ENCODE data around the gene RNF181. TPM values are rescaled to one million over a fixed set of nuclear protein-coding genes. Genes with fewer than 3 reads are reported as not detected.

The RNF181 gene, protein sequence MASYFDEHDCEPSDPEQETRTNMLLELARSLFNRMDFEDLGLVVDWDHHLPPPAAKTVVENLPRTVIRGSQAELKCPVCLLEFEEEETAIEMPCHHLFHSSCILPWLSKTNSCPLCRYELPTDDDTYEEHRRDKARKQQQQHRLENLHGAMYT
- total RNA-seq (2022; extraction: Qiagen RNA extraction; ENCODE audit: low read depth): 182 to 196 TPM (median 191 TPM) in 5 replicates

DNA sequence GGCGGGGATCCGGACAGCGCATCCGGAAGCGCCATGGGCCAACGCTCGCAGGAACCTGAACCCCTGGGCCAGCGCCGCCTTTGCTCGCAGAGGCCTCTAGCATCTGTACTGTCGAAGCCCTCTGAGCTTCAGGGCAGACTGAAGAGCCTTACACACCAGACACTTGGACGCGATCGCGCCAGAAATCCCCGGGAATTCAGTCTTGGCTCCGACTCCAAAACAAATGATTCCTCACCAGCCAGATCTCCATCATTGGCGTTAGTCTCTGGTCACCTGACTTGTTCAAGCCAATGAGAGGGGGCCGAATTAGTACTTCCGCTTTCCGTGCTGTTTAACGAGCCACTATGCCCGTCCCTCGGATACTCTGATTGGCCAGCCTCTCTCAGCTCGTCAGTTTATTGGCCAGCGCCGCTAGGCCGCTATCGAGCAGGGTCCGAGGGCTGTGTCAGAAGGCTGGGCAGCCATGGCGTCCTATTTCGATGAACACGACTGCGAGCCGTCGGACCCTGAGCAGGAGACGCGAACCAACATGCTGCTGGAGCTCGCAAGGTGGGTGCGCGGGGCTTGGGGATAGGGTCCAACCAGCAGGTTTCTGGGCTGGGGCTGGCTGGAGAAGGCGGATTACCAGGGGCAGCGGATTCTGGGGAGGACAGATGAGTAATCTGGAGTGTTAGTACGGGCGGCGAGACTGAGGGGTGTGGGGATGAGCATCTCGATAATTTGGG is at the start of gene RNF181:
RNF181 (plus strand) TSS at position 445 of the 725 bp plus-strand sequence; CDS start at position 464, 19 bp downstream.

DNA sequence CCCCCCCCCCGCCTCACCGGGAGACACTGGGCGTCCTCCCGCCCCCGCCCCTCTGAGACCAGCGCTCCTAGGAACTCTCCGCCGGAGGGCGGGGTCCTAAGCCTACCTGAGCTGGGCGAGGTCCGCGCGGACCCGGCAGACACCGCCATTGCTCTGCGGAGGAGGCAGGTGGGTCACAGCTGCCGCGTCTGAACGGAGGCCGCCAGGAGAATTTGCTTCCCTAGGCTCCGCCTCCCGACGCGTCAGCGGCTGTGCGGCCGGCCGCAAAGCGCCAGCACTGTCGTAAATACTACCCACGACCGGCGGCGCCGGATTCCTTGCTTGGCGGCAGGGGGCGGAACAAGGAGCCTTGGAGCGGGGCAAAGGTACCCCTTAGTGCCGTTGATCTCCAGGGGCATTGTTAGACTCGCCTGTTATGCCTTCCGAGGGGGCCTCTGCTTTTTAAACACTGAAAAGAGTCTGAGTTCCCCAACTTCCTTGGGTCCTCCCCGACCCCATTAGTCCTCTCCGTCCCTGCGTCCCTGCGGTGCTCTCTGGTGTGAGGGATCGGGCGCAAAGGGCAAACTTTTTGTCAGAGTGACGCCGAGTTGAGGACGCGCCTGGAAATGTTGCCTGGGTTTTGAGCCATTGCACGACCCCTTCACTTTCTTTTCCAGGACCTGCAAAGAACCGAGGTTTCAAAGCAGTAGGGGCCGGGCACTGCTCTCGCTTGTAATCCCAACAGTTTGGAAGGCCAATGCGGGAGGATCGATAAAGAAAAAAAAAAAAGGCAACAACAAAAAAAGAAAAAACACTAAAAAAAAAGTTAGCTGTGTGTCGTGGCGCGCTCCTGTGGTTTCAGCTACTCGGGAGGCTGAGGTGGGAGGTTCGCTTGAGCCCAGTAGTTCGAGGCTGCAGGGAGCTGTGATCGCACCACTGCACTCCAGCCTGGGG is 34.0 kb upstream of the RNF181 start, which contains the start of gene GGCX:
GGCX (minus strand) TSS at position 214 of the 933 bp plus-strand sequence; CDS start at position 149, 65 bp downstream.

DNA sequence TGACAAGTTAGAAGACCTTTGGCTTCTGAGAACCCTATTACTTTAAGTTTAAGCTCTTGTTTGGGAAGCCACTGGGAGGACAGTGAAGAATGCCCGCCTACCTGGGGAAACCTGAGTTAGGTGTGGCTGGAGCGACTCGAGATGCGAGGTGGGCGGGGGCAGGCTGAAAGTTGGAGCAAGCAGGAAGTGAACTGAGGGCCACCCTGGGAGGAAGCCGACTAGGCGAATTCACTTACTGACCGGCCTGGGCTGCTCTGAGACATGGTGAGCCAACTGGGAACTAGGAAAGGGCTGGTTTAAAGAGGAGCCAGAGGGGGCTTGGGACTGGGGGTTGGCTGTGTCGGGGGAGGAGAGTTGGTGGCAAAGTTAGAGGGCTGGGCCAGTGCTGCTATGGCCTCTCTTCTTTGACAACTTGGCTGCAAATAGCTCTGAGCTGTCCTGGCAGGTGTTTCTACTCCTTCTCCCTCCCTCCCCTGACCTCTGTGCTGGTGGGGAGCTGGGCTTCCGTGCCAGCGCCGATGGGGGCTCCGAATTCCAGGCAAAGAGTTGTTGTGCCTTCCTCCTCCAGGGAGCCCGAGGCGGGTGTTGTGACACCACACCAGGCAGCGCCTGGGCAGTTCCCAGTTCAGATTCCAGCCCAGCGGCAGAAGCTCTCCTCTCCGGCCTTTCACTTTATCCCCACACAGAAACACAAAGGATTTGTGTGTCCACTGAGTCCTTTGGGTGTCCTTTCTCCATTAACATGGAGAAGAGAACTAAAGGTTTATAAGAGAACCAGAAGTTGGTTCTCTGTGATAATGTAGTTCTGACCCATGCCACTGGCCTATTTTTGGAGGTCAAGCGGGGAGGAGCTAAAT is 17.9 kb upstream of the RNF181 start, which contains the start of gene VAMP8:
VAMP8 (plus strand) TSS at position 201 of the 857 bp plus-strand sequence; CDS start at position 262, 61 bp downstream.

DNA sequence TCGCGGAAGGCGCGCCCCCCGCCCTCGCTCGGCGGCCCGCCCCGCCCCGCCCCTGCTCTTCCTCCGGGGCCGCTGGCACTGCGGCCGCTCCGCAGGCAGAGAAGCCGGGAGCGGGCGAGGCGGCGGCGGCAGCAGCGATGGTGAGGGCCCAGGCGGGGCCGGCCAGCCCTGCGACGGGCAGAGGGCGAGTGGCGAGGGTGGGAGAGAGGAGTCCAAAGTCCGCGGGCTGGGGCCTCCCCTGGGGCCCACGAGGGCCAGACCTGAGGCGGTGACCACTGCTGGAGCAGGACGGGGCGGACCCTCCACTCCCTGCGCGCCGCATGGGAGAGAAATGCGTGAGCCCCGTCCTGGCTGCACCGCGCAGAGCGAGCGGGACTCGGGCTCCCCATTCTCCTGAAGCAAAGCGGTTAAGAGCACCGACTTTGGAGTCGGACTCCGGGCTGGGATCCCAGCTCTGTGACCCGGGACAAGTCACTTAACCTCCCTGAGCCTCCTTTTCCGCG is 11.1 kb upstream of the RNF181 start, which contains the start of gene VAMP5:
VAMP5 (plus strand) TSS at position 78 of the 503 bp plus-strand sequence; CDS start at position 138, 60 bp downstream.

DNA sequence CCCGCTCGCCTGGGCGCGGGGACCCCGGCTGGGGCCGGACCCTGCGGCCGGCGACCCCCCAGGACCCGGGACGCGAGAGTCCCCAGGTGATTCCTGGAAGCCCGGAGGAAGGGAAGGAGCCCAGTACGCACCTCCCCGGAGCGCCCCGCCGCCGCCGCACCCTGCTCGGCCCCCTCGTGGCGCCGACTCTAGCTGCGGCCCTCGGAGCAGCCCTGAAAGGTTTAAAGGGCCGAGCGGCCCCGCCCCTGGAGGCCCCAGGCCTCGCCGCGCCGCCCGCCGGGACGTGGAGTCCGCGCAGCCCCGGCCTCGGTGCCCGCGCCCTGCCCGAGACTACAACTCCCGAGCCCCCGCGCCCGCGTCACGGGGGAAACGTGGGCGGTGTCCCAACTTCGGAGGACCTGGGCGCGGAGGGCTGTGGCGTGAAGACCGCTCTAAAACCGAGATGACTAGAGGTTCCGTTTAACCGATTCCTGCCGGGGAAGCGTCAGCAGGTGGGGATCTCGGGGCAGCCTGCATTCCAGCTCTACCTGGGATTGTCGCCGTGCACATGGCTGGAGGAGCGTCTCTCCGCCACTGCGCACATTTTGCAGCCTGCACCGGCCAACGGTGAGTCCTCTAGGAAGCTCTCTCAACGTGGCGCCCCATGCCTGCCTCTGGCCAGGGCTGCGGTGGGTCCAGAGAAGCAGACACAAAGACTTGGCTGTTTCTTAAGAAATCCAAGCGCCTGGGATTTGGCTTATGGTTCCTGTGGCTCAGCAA is 7.1 kb downstream of the RNF181 start, which contains the start of gene TMEM150A:
TMEM150A (minus strand) TSS at position 223 of the 759 bp plus-strand sequence. CDS start 750 bp downstream, outside the sequence.

DNA sequence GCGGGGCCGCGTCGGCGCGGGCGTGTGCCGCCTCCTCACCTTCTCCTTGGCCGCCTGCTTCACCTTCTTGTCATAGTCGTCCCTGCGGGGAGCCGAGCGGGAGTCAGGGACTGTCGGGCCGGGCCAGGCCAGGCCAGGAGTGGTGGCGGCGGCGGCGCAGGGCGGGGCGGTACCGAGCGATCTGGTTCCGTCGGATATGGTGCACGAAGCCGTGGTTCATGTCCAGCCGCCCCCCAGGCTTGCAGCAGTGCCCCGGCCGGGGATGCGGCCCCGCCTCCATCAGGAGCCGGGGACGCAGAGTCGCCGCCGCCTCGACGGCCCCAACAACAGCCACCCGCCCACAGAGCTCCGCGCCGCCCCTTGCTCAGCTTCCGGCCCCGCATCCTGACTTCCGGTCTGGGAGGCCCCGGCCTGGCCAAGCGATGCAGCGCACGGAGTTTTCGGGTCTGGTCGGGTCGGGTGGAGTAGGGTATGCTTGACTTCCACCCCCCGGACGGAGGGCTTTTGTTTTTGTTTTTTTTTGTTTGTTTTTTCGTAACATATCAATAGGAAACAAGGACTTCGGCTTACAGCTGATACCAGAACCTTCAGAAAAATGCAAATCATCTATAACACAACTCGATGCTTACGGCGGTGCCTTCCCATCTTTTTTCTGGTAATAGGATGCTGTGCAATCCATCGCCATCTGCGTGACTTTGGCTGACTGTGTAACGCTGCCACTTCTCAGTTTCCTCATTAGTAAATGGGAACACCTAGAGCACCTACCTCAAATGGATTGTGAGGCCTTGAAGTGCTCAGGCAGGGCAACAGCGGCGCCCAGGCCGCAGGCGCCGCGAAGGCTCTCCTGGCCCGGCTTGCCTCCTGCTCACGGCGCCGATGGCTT is 16.4 kb downstream of the RNF181 start, which contains the start of gene C2orf68:
C2orf68 (minus strand) TSS at position 362 of the 883 bp plus-strand sequence; CDS start at position 280, 82 bp downstream.

Other genes with a start within 250 kb of the RNF181 start
- 46.7 to 49.9 TPM (median 47.5 TPM) in 5 replicates for gene RETSAT, start 241.2 kb upstream of the RNF181 start, total RNA-seq (2022; extraction: Qiagen RNA extraction; ENCODE audit: low read depth)
- gene ELMOD3, start 241.0 kb upstream of the RNF181 start, total RNA-seq (2022; extraction: Qiagen RNA extraction; ENCODE audit: low read depth): 7.1 to 13.7 TPM (median 12.6 TPM) in 5 replicates
- gene CAPG, start 185.4 kb upstream of the RNF181 start, total RNA-seq (2022; extraction: Qiagen RNA extraction; ENCODE audit: low read depth): 87.2 to 106 TPM (median 91.7 TPM) in 5 replicates
- 0.60 to 1.2 TPM (median 0.83 TPM) in 5 replicates for gene SH2D6, start 177.0 kb upstream of the RNF181 start, total RNA-seq (2022; extraction: Qiagen RNA extraction; ENCODE audit: low read depth)
- 446 to 524 TPM (median 495 TPM) in 5 replicates for gene MAT2A, start 56.6 kb upstream of the RNF181 start, total RNA-seq (2022; extraction: Qiagen RNA extraction; ENCODE audit: low read depth)
- 39.4 to 45.2 TPM (median 45.0 TPM) in 5 replicates for gene GGCX, start 34.3 kb upstream of the RNF181 start, total RNA-seq (2022; extraction: Qiagen RNA extraction; ENCODE audit: low read depth)
- gene VAMP8, start 18.2 kb upstream of the RNF181 start, total RNA-seq (2022; extraction: Qiagen RNA extraction; ENCODE audit: low read depth): 12.9 to 20.2 TPM (median 16.3 TPM) in 5 replicates
- gene VAMP5, start 11.3 kb upstream of the RNF181 start, total RNA-seq (2022; extraction: Qiagen RNA extraction; ENCODE audit: low read depth): 0.15 TPM in 1 of 5 replicates, not detected in the others
- 9.3 to 13.0 TPM (median 12.3 TPM) in 5 replicates for gene TMEM150A, start 7.0 kb downstream of the RNF181 start, total RNA-seq (2022; extraction: Qiagen RNA extraction; ENCODE audit: low read depth)
- 16.8 to 28.0 TPM (median 26.6 TPM) in 5 replicates for gene C2orf68, start 16.3 kb downstream of the RNF181 start, total RNA-seq (2022; extraction: Qiagen RNA extraction; ENCODE audit: low read depth)
- gene USP39, start 20.4 kb downstream of the RNF181 start, total RNA-seq (2022; extraction: Qiagen RNA extraction; ENCODE audit: low read depth): 67.9 to 77.8 TPM (median 71.8 TPM) in 5 replicates
- gene SFTPB, start 72.5 kb downstream of the RNF181 start, total RNA-seq (2022; extraction: Qiagen RNA extraction; ENCODE audit: low read depth): 0.07 to 0.28 TPM (median 0.16 TPM) in 4 of 5 replicates, not detected in the other
- 0.54 TPM in 1 of 5 replicates, not detected in the others for gene GNLY, start 98.6 kb downstream of the RNF181 start, total RNA-seq (2022; extraction: Qiagen RNA extraction; ENCODE audit: low read depth)
- 3.6 to 7.1 TPM (median 4.5 TPM) in 5 replicates for gene ATOH8, start 158.2 kb downstream of the RNF181 start, total RNA-seq (2022; extraction: Qiagen RNA extraction; ENCODE audit: low read depth)